Stimulated activated effector memory CD8-positive, alpha-beta T cell treated with anti-CD3 and anti-CD28 coated beads, Interleukin-12 subunit alpha, Interleukin-12 subunit beta, amount 100 ng/mL, for 72 hours (primary cell): ENCODE results near the gene FEV.

Experiments used
- ATAC-seq: fragments of 150-1000 bp; cut with Tn5 transposase; 2 replicates; pipeline ENCODE4 v1.10.0; 2021
- DNase-seq, 2 donors: peaks; one replicate each; pipeline ENCODE4 v3.0.0; 2021 to 2022; ENCODE audit warnings: low spot score in 2 of 2
- H3K27ac Mint-ChIP-seq: one replicate; pipeline ENCODE4 v1.8.0; 2022; ENCODE audit warnings: mild to moderate bottlenecking, mixed read lengths
- H3K36me3 Mint-ChIP-seq: one replicate; pipeline ENCODE4 v1.8.0; 2022; ENCODE audit warnings: mild to moderate bottlenecking, mixed read lengths
- H3K4me1 Mint-ChIP-seq: one replicate; pipeline ENCODE4 v1.8.0; 2022; ENCODE audit warnings: mixed read lengths
- H3K4me3 Mint-ChIP-seq: one replicate; pipeline ENCODE4 v1.8.0; 2022; ENCODE audit warnings: mild to moderate bottlenecking, mixed read lengths
- H3K9me3 Mint-ChIP-seq: one replicate; pipeline ENCODE4 v1.8.0; 2022; ENCODE audit warnings: mixed read lengths

FEV gene

GRCh38 chr2:219021591-219021990, 36.6 kb upstream of the FEV start:
- no peak overlapping the region for H3K27ac Mint-ChIP-seq
- no peak for ATAC-seq
- DNase-seq = no peak
- H3K36me3 Mint-ChIP-seq = no peaks in the 10 kb centered on the region
- H3K9me3 Mint-ChIP-seq = no peaks in the 10 kb centered on the region
- H3K4me1 Mint-ChIP-seq = no peaks in the 10 kb centered on the region
- H3K4me3 Mint-ChIP-seq = no peak overlapping the region

GRCh38 chr2:219020604-219021365, 35.8 kb upstream of the FEV start:
- ATAC-seq = no peak

GRCh38 chr2:219019436-219019835, 34.5 kb upstream of the FEV start:
- DNase-seq (no peak), ATAC-seq (no peak)
- no peaks in the 10 kb centered on the region for H3K4me1 Mint-ChIP-seq
- H3K27ac Mint-ChIP-seq = no peak overlapping the region
- H3K4me3 Mint-ChIP-seq = no peak overlapping the region
- no peaks in the 10 kb centered on the region for H3K9me3 Mint-ChIP-seq
- no peaks in the 10 kb centered on the region for H3K36me3 Mint-ChIP-seq

More at GRCh38 chr2:219020604-219021365, 35.8 kb upstream of the FEV start:
- no peak overlapping the region for H3K4me3 Mint-ChIP-seq
- DNase-seq = no peak
- no peaks in the 10 kb centered on the region for H3K9me3 Mint-ChIP-seq
- H3K27ac Mint-ChIP-seq = no peak overlapping the region
- no peaks in the 10 kb centered on the region for H3K36me3 Mint-ChIP-seq
- no peaks in the 10 kb centered on the region for H3K4me1 Mint-ChIP-seq

GRCh38 chr2:219018726-219019125, 33.7 kb upstream of the FEV start:
- no peaks in the 10 kb centered on the region for H3K4me1 Mint-ChIP-seq
- H3K36me3 Mint-ChIP-seq = no peaks in the 10 kb centered on the region
- H3K27ac Mint-ChIP-seq = no peak overlapping the region
- ATAC-seq (no peak), DNase-seq (no peak)
- H3K9me3 Mint-ChIP-seq = no peaks in the 10 kb centered on the region
- no peak overlapping the region for H3K4me3 Mint-ChIP-seq

GRCh38 chr2:219018286-219018685, 33.3 kb upstream of the FEV start:
- no peak for ATAC-seq
- no peaks in the 10 kb centered on the region for H3K4me1 Mint-ChIP-seq
- no peak overlapping the region for H3K27ac Mint-ChIP-seq
- DNase-seq = no peak
- no peaks in the 10 kb centered on the region for H3K36me3 Mint-ChIP-seq
- H3K9me3 Mint-ChIP-seq = no peaks in the 10 kb centered on the region
- no peak overlapping the region for H3K4me3 Mint-ChIP-seq

GRCh38 chr2:219017201-219017931, 32.4 kb upstream of the FEV start:
- no peak for ATAC-seq
- Mint-ChIP-seq H3K4me1 (no peaks in the 10 kb centered on the region), H3K27ac (no peak overlapping the region), H3K36me3 (no peaks in the 10 kb centered on the region), H3K9me3 (no peaks in the 10 kb centered on the region), H3K4me3 (no peak overlapping the region)
- no peak for DNase-seq

GRCh38 chr2:219016721-219017120, 31.7 kb upstream of the FEV start:
- no peak overlapping the region for H3K27ac Mint-ChIP-seq
- H3K9me3 Mint-ChIP-seq = no peaks in the 10 kb centered on the region
- DNase-seq (no peak), ATAC-seq (no peak)
- H3K4me1 Mint-ChIP-seq = no peaks in the 10 kb centered on the region
- no peak overlapping the region for H3K4me3 Mint-ChIP-seq
- no peaks in the 10 kb centered on the region for H3K36me3 Mint-ChIP-seq

- Mint-ChIP-seq H3K4me1 (no peaks in the 10 kb centered on the region), H3K9me3 (no peaks in the 10 kb centered on the region), H3K27ac (no peak overlapping the region), H3K4me3 (no peak overlapping the region), H3K36me3 (no peaks in the 10 kb centered on the region)
- DNase-seq (no peak), ATAC-seq (no peak)
These were observed 25.9 kb upstream of the FEV start for GRCh38 chr2:219010873-219011272.

- H3K9me3 Mint-ChIP-seq = no peaks in the 10 kb centered on the region
- no peaks in the 10 kb centered on the region for H3K4me1 Mint-ChIP-seq
- peak; percentile 60 for ATAC-seq
- H3K36me3 Mint-ChIP-seq = no peaks in the 10 kb centered on the region
- no peak for DNase-seq
- no peak overlapping the region for H3K4me3 Mint-ChIP-seq
- no peak overlapping the region for H3K27ac Mint-ChIP-seq
These were observed 25.3 kb upstream of the FEV start for GRCh38 chr2:219010162-219010756.

GRCh38 chr2:219009294-219009693, 24.3 kb upstream of the FEV start:
- Mint-ChIP-seq H3K4me1 (no peaks in the 10 kb centered on the region), H3K9me3 (no peaks in the 10 kb centered on the region), H3K36me3 (no peaks in the 10 kb centered on the region), H3K27ac (no peak overlapping the region), H3K4me3 (no peak overlapping the region)
- ATAC-seq (no peak), DNase-seq (no peak)

GRCh38 chr2:219003979-219004378, 19.0 kb upstream of the FEV start:
- H3K9me3 Mint-ChIP-seq = no peaks in the 10 kb centered on the region
- H3K4me3 Mint-ChIP-seq = no peak overlapping the region
- H3K27ac Mint-ChIP-seq = no peak overlapping the region
- H3K4me1 Mint-ChIP-seq = peaks cover 16% of the 10 kb centered on the region
- ATAC-seq = no peak
- DNase-seq = no peak
- no peaks in the 10 kb centered on the region for H3K36me3 Mint-ChIP-seq

- no peak for ATAC-seq
- Mint-ChIP-seq H3K4me1 (peaks cover 16% of the 10 kb centered on the region), H3K36me3 (no peaks in the 10 kb centered on the region), H3K27ac (no peak overlapping the region), H3K4me3 (peak overlapping the region; percentile 57), H3K9me3 (no peaks in the 10 kb centered on the region)
- DNase-seq = no peak
These were observed 18.3 kb upstream of the FEV start for GRCh38 chr2:219003267-219003634.

GRCh38 chr2:219002395-219003266, 17.6 kb upstream of the FEV start:
- DNase-seq (no peak), ATAC-seq (peak; percentile 51)
- Mint-ChIP-seq H3K4me1 (peaks cover 16% of the 10 kb centered on the region), H3K27ac (no peak overlapping the region), H3K36me3 (no peaks in the 10 kb centered on the region), H3K4me3 (peak overlapping the region; percentile 57), H3K9me3 (no peaks in the 10 kb centered on the region)

- peak; percentile 55 for ATAC-seq
- Mint-ChIP-seq H3K27ac (no peak overlapping the region), H3K36me3 (no peaks in the 10 kb centered on the region), H3K4me3 (peak overlapping the region; percentile 57), H3K9me3 (no peaks in the 10 kb centered on the region), H3K4me1 (peaks cover 16% of the 10 kb centered on the region)
- DNase-seq = no peak
These were observed 16.8 kb upstream of the FEV start for GRCh38 chr2:219001577-219002394.
